GM12872 (cell line): ENCODE data around the gene NUDT22.

Experiments used
- CTCF ChIP-seq: IDR thresholded peaks from 3 replicates; pipeline ENCODE4 v1.5.1; 2011; ENCODE audit warnings: low read depth, mild to moderate bottlenecking, low read length, moderate library complexity; ENCODE audit not compliant: insufficient read depth

The NUDT22 gene

GRCh38 chr11:64201543-64201942 is 24.5 kb upstream of the NUDT22 start:
- no peak for TF ChIP-seq CTCF

GRCh38 chr11:64202992-64203391 is 23.1 kb upstream of the NUDT22 start:
- no peak for TF ChIP-seq CTCF

GRCh38 chr11:64203421-64204079 is 22.5 kb upstream of the NUDT22 start:
- no peak for TF ChIP-seq CTCF

- TF ChIP-seq CTCF: no peak
Measured at GRCh38 chr11:64204080-64204440, 22.0 kb upstream of the NUDT22 start.

GRCh38 chr11:64204464-64204989 is 21.5 kb upstream of the NUDT22 start:
- peak; percentile 78 for TF ChIP-seq CTCF

GRCh38 chr11:64206457-64207255 is 19.4 kb upstream of the NUDT22 start, which contains the start of gene FERMT3:
Gene FERMT3 (plus strand): TSS chr11:64206721. CDS start chr11:64207365, 644 bp downstream.
- TF ChIP-seq CTCF: no peak

- no peak for TF ChIP-seq CTCF
Measured at GRCh38 chr11:64207256-64208085, 18.6 kb upstream of the NUDT22 start.
